ENCODE measurements around the gene IL37.
"Not testable (repeated sequence)": the region's sequence is repeated elsewhere in the genome, so short reads cannot be mapped to it uniquely, and the experiment has no call there.

The IL37 gene

DNA sequence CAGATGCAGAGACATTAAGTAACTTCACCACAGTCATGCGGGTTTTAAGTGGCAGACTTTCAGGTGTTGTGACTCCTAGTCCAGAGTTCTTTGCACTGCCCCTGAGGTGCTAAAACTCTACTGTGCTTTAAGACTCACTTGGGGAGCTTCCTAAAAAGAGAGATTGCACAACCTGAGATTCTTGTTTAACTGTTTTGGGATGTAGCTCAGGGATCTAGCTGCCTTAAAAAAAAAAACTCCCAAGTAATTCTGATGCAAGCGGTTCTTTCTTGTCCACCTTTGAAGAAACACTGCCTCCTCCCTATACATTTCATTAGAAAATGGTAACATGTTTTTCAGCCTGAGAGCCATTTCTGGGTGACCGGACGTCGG lies 13.0 kb downstream of the IL37 start:
- DNase-seq, result no peak

DNA sequence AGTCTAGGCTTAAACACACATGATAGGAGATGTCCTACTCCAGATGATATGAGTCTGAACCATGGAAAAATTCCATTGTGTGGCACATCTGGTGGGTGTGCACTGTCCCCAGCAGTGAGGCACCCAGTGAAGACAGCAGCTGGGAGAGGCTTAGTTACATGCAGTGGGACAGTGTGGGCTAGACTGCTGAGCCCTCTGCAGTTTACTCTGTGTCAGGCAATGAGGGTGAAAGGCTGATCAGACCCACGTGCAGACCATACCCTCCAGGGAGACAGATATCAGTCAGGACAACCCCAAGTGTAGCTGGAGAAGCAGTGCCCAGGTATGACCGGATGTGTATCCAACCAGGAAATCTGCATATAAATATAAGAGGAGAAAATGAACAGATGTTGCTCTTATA lies 13.4 kb downstream of the IL37 start:
- no peak for DNase-seq

- DNase-seq, result no peak
Measured at GRCh38 chr2:112924821-112925220, 13.9 kb downstream of the IL37 start.

DNA sequence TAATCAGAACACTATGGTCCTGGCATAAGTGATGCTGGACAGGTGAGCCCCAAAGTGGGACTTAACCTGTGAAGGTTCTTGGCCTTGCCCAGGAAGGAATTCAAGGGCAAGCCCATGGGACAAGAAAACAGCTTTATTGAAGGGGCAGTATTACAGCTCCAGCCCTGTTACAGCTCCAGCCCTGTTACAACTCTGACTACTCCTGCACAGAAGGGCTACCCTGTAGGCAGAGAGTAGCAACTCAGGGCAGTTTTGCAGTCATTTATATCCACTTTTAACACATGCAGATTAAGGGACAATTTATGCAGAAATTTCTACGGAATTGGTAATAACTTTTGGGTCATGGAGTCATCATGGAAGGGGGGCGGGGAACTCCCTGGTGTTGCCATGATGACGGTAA lies 15.7 kb downstream of the IL37 start:
- DNase-seq, result no peak

GRCh38 chr2:112927745-112928144 lies 16.8 kb downstream of the IL37 start:
- DNase-seq, result no peak

DNA sequence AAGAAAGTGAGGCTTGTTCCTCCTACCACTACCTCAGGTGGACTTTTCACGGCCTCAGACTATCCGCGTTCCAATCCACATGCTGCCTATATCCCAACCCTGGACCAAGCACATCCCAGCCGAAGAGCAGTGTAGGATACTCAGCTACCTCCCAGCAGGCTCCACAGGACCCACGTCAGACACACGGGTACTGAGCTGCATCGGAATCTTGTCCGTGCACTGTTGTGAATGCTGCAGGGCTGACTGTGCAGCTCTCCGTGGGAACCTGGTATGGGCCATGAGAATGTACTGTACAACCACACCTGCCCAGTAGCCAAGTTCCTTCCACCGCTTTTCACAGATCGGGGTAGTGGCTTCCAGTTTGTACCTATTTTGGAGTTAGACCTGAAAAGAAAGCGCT lies 22.3 kb downstream of the IL37 start:
- DNase-seq, result no peak

- DNase-seq, result not testable (repeated sequence)
Measured at GRCh38 chr2:112934117-112934516, 23.2 kb downstream of the IL37 start.

- DNase-seq, result no peak
Measured at GRCh38 chr2:112936927-112937232, 25.9 kb downstream of the IL37 start.

- no peak for DNase-seq
Measured at GRCh38 chr2:112938904-112939303, 27.9 kb downstream of the IL37 start.

DNA sequence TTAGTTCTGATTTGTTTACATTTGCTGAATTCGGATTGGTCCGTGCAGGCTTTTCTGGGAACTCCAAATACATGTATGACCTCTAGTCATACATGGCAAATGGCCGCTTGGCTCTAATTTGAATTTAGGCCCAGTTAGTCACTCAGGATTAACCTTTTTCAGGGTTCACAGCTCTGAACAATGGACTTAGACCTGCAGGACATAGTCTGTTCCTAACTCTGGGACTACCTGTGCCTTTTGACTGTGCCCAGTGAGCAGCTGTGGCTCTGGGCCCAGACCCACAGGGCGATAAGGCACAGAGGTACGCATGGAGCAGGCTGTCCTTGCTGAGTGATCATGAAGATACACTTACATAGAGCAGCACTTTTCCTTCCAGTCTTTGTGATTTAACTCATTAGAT lies 28.5 kb downstream of the IL37 start:
- DNase-seq, result no peak

DNA sequence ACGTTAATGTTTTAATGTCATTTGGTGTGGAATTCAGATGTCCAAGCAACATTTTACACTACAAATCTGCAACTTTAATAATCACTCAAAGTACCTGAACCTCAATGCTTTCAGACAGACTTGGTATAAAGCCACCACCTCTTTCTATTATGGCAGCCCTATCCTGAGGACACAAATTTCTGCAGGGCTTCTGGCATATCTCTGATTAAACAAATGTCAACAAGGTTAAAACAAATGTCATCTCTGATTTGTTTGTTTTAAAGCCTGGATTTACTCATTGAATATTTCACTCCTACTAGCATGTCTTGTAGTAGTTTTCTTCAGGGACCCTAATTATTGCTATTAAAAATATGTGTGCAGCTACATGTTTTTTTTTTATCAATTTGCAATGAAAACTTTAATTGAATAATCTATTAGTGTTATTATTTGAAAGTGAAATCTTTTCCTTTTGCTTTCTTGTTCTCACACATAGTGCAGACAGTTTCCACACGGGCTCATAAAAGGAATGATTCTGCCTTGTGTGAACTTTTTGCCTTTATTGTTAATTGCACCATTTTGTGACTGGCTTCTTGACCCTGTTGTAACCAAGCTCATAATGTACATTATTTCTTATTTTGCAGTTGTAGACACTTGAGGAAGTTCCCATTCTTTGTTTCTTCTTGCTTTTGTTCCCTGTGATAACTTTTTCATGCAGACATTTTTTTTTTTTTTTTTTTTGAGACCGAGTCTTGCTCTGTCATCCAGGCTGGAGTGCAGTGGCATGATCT lies 30.1 kb downstream of the IL37 start:
- no peak for DNase-seq

- peak; percentile 86 for DNase-seq
Measured at GRCh38 chr2:112941753-112942653, 31.0 kb downstream of the IL37 start.

- DNase-seq, result no peak
Measured at GRCh38 chr2:112942654-112943002, 31.7 kb downstream of the IL37 start.

GRCh38 chr2:112944971-112945370 lies 34.0 kb downstream of the IL37 start:
- no peak for DNase-seq

DNA sequence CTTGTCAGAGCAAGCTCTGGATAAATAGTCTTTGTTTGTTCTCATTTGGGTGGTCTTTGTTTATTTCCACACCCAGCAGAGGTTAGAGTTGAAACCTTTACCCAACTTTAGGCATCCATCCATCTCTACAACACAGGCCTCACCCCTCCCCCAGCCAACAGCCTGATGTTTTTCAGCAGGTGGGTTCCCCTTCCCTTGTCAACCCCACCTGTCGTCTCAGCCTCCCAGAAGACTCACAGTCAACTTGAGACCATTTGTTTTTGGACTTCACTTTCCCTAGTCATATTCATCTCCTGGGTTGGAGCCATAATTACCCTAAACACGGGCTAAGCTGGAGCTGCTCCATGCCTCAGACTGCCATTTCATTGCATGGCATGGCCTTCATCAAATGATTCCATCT lies 35.1 kb downstream of the IL37 start:
- DNase-seq, result no peak

DNA sequence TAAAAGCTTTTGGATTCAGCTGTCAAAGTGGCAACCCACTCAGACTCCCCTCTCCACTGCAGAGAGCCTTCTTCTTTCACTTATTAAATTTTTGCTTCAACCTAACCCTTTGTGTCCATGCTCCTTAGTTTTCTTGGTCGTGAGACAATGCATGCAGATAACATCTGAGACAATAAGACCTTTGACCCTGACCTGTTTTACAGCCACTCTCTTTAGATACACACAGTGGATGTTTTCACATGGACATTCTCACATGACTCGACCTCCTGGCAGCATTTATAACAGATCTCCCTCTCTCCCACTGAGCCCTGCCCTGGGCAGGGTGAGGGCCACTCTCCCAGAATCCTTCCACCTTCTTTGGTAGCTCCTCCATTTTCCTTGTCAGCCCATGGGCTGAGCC lies 36.4 kb downstream of the IL37 start:
- DNase-seq, result no peak

- DNase-seq, result no peak
Measured at GRCh38 chr2:112949456-112949855, 38.5 kb downstream of the IL37 start.

GRCh38 chr2:112954364-112954763 lies 43.4 kb downstream of the IL37 start:
- DNase-seq, result no peak

GRCh38 chr2:112957511-112957910 lies 46.5 kb downstream of the IL37 start:
- DNase-seq, result no peak

DNA sequence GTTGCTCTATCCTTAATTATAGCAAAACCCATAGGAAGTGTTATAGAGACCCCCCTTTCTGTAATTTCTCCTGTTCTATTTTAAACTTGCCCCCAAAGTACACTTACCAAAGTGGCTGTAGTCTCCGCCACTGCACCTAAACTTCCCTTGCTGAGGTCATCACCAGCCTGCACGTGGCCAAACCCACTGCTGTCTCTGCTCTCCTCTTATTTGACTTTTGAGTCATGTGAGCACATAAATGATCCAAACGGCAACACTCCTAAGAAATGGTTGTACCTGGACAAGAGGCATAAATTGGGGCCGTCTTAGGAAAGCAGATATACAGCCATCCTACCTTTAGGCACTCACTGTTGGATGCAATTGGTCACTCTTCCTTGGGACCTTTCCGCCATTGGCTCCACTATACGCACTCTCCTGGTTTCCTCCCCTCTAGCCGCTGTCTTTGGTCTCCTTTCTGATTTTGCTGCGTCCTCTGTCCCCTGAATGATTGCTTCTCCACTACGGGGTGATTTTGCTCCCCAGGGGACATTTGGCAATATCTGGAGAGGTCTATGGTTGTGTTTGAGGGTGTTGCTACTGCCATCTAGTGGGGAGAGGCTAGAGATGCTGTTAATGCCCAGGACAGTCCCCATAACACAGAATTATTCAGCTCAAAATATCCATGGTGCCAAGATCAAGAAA lies 47.6 kb downstream of the IL37 start:
- DNase-seq, result peak; percentile 31

GRCh38 chr2:112959109-112959812 lies 48.3 kb downstream of the IL37 start:
- DNase-seq, result no peak

DNA sequence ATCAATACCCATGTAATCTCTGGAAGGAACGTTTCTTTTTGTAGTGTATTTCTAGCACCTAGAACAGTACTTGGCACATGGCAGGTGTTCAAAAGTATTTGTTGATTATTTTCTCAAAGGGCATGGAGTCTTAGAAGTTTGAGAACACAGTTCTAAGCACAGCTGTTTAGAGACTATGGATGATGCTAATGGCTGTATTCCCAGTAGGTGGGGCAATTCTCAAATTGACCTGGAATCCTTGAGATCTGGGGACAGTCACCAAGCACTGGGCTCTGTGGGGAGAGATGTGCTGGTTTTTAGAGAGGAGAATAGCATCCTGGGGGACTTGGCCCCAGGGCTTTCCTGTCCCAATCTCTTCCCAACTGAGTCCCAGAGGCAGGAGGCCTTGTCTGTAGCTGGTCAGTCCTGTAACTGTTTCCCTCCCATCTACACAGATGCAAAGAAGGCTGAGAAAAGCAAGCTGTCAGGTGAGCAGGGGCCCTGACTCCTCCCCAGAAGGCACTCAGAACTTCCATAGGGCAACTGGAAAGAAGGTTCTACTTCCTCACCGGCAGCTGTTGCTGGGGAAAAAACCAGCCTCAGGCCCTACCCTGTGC lies 49.4 kb downstream of the IL37 start:
- DNase-seq, result no peak
